Measurements from ENCODE around the gene AK1. TPM values are rescaled to one million over a fixed set of nuclear protein-coding genes. Genes with fewer than 3 reads are reported as not detected.
"Not testable (repeated sequence)": the region's sequence is repeated elsewhere in the genome, so short reads cannot be mapped to it uniquely, and the experiment has no call there.

AK1 gene
- total RNA-seq, 1 donor from 2014 or later = 932 TPM

- DNase-seq (no peak), ATAC-seq (ENCODE audit: poor library complexity) (no peak)
- intact Hi-C loops (cut with DNase I) = no loop called here
Observed at GRCh38 chr9:127892831-127893230, 15.4 kb upstream of the AK1 start.

GRCh38 chr9:127890053-127890452 is 12.6 kb upstream of the AK1 start:
- ATAC-seq (ENCODE audit: poor library complexity) (no peak), DNase-seq (no peak)
- intact Hi-C loops (cut with DNase I) = no loop called here

- ATAC-seq (ENCODE audit: poor library complexity) (no peak), DNase-seq (no peak)
- intact Hi-C loops (cut with DNase I) = no loop called here
Observed at GRCh38 chr9:127887792-127888191, 10.3 kb upstream of the AK1 start.

- DNase-seq (no peak), ATAC-seq (ENCODE audit: poor library complexity) (no peak)
- intact Hi-C loops (cut with DNase I) = no loop called here
Observed at GRCh38 chr9:127886401-127886972, 9.0 kb upstream of the AK1 start.

- no peak for DNase-seq
Observed at GRCh38 chr9:127885508-127886281, 8.2 kb upstream of the AK1 start.

GRCh38 chr9:127884976-127885490 is 7.6 kb upstream of the AK1 start:
- intact Hi-C loops (cut with DNase I) = no loop called here
- DNase-seq (no peak), ATAC-seq (ENCODE audit: poor library complexity) (peak; percentile 8)

More at GRCh38 chr9:127885508-127886281, 8.2 kb upstream of the AK1 start:
- ATAC-seq (ENCODE audit: poor library complexity) = no peak
- intact Hi-C loops (cut with DNase I) = no loop called here

- intact Hi-C loops (cut with DNase I) = no loop called here
- DNase-seq (peak; percentile 70), ATAC-seq (ENCODE audit: poor library complexity) (peak; percentile 60)
Observed at GRCh38 chr9:127884427-127884911, 7.0 kb upstream of the AK1 start.

- intact Hi-C loops (cut with DNase I) = no loop called here
- no peak for DNase-seq
- ATAC-seq (ENCODE audit: poor library complexity) = peak; percentile 8
Observed at GRCh38 chr9:127883959-127884358, 6.5 kb upstream of the AK1 start.

- not testable (repeated sequence) for ATAC-seq (ENCODE audit: poor library complexity)
Observed at GRCh38 chr9:127881715-127882114, 4.2 kb upstream of the AK1 start.

GRCh38 chr9:127880143-127880542 is 2.7 kb upstream of the AK1 start:
- no peak for DNase-seq
- intact Hi-C loops (cut with DNase I) = no loop called here
- ATAC-seq (ENCODE audit: poor library complexity) = no peak

More at GRCh38 chr9:127881715-127882114, 4.2 kb upstream of the AK1 start:
- intact Hi-C loops (cut with DNase I); DNase-seq: not testable (repeated sequence)

GRCh38 chr9:127878652-127879390 is 1.3 kb upstream of the AK1 start:
- intact Hi-C loops (cut with DNase I) = no loop called here
- no peak for ATAC-seq (ENCODE audit: poor library complexity)
- no peak for DNase-seq

GRCh38 chr9:127878001-127878651 is 651 bp upstream of the AK1 start:
- intact Hi-C loops (cut with DNase I) = no loop called here
- DNase-seq = no peak
- ATAC-seq (ENCODE audit: poor library complexity) = no peak

GRCh38 chr9:127876764-127877562 is 512 bp downstream of the AK1 start:
- ATAC-seq (ENCODE audit: poor library complexity) (peak; percentile 58), DNase-seq (peak; percentile 76)
- intact Hi-C loops (cut with DNase I) = no loop called here

- no peak for DNase-seq
- intact Hi-C loops (cut with DNase I) = no loop called here
- ATAC-seq (ENCODE audit: poor library complexity) = no peak
Observed at GRCh38 chr9:127876026-127876763, 1.3 kb downstream of the AK1 start.

GRCh38 chr9:127875306-127875966 is 2.0 kb downstream of the AK1 start:
- ATAC-seq (ENCODE audit: poor library complexity) = no peak
- intact Hi-C loops (cut with DNase I) = no loop called here
- no peak for DNase-seq

GRCh38 chr9:127874301-127875221 is 2.9 kb downstream of the AK1 start:
- DNase-seq (peak; percentile 66), ATAC-seq (ENCODE audit: poor library complexity) (peak; percentile 14)
- intact Hi-C loops (cut with DNase I) = loop anchor here (5.0 kb wide), 1 partner anchor 72 kb away; the partner anchor contains the start of gene FPGS

All from Right ventricle myocardium superior (tissue), 1 donor.